HFF-Myc (cell line): Measurements from ENCODE around the gene RXRA.
A peak's percentile ranks its signal among the peaks of the same experiment; 100 is the strongest.

ENCODE experiments used
- DNase-seq: peaks from one replicate; pipeline ENCODE4 v3.0.0-alpha.2; 2011; ENCODE audit warnings: low read depth; ENCODE audit errors: extremely low read depth
- H3K4me3 ChIP-seq: replicated peaks from 2 replicates; pipeline ENCODE4 v1.5.1; 2011; ENCODE audit warnings: low read depth, mild to moderate bottlenecking, control low read depth, low read length
- TF ChIP-seq, protein P1 (sequence below): IDR thresholded peaks from 2 replicates; pipeline ENCODE4 v1.5.1; 2012; ENCODE audit warnings: mild to moderate bottlenecking, low read depth, low read length, control low read depth; ENCODE audit errors: missing control alignments

Gene RXRA

DNA sequence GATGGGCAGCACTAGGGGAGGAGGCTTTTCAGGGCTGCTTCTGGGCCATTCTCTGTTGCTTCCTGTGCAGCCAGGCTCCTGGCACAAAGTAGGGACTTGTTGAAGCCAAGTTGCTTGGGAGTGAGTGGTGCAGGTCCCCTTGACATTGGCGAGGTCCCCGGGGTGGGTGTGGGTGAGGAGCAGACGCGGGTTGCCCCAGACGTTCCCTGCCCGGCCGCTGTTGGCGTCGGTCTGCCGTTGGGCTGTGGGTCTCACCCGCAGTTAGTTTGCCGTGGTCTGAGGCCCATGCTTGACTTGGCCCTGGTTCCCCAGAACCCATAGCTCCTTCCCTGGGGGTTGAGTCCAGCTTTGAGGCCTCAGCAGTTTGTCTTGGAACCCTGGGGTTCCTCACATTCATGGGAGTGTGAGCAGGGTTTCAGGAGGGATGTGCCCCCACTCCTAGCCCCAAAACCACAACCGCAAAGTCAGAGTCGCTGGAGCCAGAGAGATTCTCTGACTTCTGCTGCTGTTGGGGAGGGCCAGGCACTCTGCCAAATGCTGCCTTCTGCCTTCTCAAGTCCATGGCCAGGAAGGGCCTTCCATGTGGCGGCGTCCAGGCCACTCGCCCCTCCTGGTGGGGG, 77.5 kb downstream of the RXRA start:
- TF ChIP-seq, protein P1, sequence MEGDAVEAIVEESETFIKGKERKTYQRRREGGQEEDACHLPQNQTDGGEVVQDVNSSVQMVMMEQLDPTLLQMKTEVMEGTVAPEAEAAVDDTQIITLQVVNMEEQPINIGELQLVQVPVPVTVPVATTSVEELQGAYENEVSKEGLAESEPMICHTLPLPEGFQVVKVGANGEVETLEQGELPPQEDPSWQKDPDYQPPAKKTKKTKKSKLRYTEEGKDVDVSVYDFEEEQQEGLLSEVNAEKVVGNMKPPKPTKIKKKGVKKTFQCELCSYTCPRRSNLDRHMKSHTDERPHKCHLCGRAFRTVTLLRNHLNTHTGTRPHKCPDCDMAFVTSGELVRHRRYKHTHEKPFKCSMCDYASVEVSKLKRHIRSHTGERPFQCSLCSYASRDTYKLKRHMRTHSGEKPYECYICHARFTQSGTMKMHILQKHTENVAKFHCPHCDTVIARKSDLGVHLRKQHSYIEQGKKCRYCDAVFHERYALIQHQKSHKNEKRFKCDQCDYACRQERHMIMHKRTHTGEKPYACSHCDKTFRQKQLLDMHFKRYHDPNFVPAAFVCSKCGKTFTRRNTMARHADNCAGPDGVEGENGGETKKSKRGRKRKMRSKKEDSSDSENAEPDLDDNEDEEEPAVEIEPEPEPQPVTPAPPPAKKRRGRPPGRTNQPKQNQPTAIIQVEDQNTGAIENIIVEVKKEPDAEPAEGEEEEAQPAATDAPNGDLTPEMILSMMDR, result no peak
- no peak overlapping the region for H3K4me3 ChIP-seq
- peak; percentile 12 for DNase-seq

DNA sequence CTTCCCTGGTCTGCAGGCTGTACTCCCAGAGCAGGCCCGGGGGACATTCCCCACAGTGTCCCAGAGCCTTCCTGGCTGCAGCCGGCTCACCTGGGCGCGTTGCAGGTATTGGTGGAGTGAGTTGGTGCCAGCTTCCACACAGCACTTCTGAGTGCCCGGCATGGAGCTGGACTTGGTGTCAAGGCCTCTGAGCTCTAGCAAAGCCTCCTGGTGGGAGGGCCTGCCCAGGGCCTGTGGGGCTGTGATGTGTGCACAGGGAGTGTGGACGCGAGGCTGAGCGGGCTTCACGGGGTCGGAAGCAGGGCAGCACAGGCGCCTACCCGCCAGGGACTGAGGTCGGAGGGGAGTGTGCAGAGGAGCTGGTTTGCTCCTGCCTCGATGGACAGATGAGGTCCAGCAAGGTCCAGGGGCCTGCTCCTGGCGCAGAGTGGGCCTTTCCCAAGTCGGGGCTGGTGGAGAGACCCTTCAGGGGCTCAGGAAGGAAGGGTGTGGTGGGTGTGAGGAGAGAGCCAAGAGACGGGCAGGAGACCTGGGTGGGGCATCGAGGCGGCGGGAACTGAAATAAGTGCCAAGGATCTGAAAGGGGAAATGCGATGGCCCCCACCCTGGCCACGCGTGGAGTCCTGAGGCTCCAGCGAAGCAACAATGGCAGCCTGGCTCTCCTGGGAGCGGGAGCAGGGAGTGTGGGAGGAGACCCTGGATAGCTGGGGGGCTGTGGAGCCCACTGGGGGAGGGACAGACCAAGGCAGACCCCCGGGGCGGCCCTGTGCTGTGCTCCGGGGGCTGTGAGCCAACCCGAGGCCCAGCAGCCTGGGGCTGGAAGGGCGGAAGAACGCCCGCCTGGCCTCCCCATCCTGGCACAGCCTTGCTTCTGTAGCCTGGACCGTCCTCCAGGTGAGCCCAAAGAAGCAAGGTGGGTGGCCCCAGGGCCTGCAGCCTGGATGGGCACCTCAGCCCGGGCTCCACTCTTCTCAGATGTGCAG, 78.4 kb downstream of the RXRA start:
- TF ChIP-seq, protein P1, result no peak
- DNase-seq, result no peak

DNA sequence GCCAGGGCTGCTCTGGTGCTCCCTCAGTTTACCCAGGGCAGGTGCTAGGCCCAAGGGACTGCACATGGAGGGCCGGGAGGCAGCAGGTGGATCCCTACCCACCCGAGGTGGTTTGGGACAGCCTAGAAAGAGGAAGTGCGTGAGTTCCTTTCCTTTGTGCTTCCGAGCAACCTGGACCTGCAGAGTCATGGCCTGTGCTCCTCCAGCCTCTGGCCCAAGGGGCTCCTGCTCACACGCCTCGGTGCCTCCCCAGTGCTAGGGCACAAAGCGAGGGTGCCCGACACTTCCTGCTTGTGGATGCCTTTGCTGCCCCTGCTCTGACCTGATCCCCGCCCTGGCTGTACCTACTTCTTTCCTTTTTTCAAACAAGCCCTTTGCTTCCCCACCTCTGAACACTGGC, 79.3 kb downstream of the RXRA start:
- TF ChIP-seq, protein P1, result no peak
- DNase-seq, result no peak
- no peak overlapping the region for H3K4me3 ChIP-seq

More for the DNA sequence above, 78.4 kb downstream of the RXRA start:
- H3K4me3 ChIP-seq, result no peak overlapping the region

DNA sequence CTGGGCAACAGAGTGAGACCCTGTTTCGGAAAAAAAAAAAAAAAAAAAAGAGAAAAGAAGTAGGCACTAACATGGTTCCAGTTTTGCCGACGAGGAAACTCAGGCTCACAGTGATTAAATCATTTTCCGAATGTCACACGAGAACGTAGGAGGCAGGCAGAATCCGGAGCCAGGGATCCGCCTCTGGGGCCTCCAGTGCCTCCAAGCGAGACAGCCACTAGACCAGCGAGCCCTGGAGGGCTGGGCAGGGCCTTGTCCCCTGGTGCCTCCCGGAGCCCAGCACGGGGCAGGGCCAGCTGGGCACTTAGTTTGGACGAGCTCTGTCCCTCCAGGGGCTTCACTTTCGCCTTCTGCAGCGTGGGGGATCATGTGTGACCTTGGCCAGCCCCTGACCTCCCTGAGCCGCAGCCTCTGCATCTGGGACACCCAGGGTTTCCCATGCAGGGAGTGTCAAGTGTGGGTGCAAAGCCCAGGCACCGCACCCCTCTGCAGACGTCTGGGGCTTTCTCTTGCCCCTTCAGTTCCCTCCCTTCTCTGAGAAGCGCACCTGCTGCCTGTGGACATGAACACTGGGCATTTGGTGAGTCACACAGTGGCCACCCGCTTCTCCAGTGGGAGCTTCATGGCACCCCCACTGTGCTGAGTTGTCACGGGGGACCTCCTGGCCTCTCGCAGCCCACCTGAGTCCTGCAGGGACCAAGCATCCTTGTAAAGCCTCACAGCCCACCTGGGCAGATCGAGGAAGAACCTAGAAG, 80.3 kb downstream of the RXRA start:
- no peak for DNase-seq
- H3K4me3 ChIP-seq, result peak overlapping the region; percentile 23
- TF ChIP-seq, protein P1, result no peak

DNA sequence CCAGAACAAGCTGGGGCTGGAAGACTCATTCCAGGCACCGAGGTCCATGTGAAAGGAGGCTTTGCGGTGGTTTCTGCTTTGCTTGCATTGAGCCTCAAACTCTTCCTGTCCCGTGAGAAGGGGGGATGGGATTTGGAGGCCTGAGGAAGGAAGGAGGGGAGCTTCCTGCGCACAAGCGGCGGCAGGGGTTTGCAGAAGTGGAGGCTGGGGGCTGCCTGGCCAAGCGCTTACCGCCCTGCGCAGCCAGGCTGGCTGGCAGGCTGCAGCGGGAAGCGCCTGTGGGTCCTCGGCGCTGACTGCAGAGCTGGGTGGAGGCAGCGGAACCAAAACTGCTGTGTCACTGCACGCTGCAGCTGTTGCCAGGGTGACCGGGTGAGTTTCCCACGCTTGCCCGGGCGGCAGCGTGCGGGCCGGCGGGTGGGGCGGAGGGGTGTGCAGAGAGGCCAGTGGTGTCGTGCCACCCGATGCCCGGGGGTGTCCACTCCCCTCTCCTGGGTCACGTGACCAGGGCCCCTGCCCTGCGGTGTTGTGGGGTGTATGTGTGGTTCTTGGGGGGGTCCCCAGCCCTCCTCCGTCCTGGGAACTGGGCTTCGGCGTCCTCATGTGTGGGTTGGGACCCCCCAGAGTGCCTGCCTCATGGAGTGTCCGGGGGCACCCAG, 81.0 kb downstream of the RXRA start:
- H3K4me3 ChIP-seq, result peak overlapping the region; percentile 23
- peak; percentile 62 for DNase-seq
- TF ChIP-seq, protein P1, result no peak

DNA sequence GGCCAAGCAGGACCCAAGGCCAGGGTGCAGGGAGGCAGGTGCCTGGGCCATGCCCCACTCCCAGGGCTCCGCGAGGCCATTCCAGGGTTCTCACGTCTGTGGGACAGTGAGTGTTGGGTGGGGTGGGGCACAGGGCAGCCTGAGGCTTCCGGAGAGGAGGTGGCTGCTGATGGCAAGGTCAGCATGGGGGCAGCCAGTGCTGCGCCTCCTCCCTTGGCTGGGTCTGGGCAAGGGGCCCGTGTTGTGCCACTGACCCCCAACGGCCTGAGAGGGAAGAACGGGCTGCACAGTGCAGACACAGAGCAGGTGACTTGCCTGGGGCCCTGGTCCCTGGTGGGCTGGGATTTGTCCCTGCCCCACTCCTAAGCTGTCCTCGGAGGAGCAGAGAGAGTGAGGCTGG, 82.1 kb downstream of the RXRA start:
- no peak overlapping the region for H3K4me3 ChIP-seq
- no peak for DNase-seq

More for the DNA sequence above, 82.1 kb downstream of the RXRA start:
- TF ChIP-seq, protein P1, result no peak
